GM13977 (cell line): Measurements from ENCODE around the gene ALDH1L1.

Source experiments
- DNase-seq: peaks from one replicate; pipeline ENCODE4 v3.0.0; 2012; ENCODE audit warnings: low spot score
- in situ Hi-C: fragments of 300-500 bp; cut with MboI; formaldehyde crosslinking; loops from one replicate; pipeline ENCODE4 v1.12.0; 2022; ENCODE audit warnings: low sequenced_read_pairs, low pct_unique_long_range_greater_than_20kb, mixed read lengths, inconsistent platforms; ENCODE audit not compliant: unreplicated experiment
- TF ChIP-seq, protein P1 (sequence below): IDR thresholded peaks from 2 replicates; pipeline ENCODE4 v1.5.1; 2012; ENCODE audit warnings: mild to moderate bottlenecking, control low read depth; ENCODE audit not compliant: insufficient read depth; ENCODE audit errors: extremely low read depth, missing control alignments

ALDH1L1 gene

DNA sequence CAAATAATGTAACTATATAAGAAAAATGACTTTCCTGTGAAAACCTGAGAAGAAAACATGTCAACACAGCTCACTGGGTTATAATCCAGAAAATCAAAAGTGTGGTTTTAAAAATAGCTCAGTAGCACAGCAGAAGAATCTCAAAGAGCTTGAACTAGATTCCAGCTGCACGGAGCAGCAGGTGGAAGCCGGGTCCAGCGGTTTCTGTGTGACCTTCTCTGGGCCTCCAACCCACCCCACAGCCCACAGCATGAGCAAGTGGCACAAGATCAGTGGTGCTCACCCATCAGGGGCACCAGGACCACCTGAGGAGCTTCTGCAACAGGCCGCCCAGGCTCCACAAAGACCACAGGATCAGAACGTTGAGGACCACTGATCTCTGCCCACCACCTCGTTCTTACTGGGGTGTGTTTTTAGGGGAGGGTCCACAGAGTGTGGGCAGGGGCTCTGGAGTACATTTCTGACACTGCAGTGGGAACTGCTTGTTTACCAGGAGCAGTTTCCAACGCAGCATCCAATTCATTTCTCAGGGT is 119.7 kb downstream of the ALDH1L1 start:
- no peak for DNase-seq
- in situ Hi-C loops: no loop called here
- TF ChIP-seq, protein P1, sequence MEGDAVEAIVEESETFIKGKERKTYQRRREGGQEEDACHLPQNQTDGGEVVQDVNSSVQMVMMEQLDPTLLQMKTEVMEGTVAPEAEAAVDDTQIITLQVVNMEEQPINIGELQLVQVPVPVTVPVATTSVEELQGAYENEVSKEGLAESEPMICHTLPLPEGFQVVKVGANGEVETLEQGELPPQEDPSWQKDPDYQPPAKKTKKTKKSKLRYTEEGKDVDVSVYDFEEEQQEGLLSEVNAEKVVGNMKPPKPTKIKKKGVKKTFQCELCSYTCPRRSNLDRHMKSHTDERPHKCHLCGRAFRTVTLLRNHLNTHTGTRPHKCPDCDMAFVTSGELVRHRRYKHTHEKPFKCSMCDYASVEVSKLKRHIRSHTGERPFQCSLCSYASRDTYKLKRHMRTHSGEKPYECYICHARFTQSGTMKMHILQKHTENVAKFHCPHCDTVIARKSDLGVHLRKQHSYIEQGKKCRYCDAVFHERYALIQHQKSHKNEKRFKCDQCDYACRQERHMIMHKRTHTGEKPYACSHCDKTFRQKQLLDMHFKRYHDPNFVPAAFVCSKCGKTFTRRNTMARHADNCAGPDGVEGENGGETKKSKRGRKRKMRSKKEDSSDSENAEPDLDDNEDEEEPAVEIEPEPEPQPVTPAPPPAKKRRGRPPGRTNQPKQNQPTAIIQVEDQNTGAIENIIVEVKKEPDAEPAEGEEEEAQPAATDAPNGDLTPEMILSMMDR: no peak

DNA sequence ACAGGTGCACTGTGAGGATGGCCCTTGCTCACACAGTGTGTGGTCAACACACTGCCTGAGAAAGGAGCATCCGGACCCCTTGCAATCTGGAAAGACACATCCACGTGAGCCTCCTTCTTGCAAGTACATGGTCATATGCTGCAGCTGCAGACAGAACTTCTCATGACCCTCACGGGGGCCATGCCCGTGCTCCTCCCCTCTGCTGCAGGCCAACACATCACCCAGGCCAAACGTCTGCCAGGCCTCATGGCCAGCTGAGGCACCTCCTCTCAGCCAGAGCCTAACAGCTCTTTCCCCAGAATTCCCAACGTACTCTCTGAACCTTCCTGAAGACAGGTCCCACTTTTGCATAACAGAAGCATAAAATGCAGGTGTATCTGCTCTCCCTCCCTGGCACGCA is 121.7 kb downstream of the ALDH1L1 start:
- DNase-seq: no peak
- TF ChIP-seq, protein P1: no peak

DNA sequence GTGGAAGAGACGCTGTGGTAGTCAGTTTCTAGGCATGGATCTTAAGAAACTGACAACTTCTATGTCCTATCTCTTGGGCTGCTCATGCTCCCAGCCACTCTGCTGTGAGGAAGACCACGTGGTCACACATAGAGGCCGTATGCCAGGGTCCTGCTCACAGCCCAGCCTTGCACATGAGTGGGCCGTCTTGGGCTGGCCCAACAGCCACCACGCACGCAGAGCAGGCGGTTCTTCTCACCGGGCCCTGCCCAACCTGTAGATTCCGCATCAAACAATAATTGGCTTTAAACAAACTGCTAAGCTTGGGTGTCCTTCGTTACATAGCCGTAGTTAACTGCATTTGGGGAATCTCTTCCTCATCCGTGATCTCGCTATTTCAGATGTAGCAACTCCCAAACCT is 122.5 kb downstream of the ALDH1L1 start:
- in situ Hi-C loops: no loop called here
- DNase-seq: no peak
- TF ChIP-seq, protein P1: no peak

More for the DNA sequence above, 121.7 kb downstream of the ALDH1L1 start:
- in situ Hi-C loops: no loop called here

DNA sequence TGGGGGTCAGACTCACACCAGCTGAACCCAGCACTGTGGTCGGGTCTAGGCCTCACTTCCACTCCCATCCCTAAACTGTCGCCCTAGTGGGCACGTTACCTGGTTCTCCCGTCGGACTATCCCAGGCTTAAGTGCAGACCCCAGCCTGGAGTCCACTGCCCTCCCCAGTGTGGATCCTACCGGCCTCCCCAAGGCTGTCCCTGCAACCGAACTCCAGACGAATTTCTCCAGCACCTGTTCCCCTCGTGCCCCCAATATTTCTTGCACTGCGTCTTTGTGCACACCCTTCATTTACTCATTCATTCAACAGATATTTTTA is 122.9 kb downstream of the ALDH1L1 start:
- in situ Hi-C loops: no loop called here
- DNase-seq: no peak
- TF ChIP-seq, protein P1: no peak

DNA sequence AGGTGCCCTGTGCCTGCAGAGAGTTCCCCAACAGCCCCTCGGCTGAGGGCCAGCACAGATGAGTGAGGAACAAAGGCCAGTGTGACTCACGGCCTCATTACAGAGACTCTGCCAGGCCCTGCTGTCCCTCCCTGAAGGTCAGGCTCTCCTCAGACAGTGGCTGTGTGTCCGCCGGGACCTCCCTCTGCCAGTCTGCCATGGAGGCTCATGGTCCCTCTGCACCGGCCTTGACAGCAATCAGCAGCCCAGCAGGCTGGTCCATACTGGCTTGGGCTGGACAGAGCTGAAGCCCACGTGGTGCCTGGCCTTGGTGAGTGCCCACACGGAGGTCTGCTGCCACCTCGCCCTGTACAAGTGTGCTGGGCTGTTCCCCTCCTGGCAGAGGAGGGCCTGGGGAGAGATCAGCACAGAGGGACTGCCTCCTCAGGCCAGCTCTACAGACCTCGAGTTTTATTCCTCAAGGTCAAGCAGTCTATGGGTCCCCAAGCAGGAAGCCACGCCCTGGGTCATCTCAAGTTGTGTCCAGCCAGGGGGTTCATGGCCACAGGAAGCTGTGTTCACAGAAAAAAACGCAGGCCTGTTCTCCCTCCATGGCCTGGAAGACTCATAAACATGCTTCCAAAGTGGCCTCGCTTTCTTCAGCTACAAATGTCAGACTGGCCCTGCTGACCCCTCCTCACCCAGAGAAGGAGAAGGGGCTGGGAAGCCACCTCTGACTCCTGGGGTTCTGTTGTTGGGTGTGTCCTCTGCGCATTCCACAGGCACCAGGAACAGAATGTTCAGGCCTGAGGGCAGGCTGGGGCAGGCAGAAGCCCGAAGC is 123.5 kb downstream of the ALDH1L1 start:
- TF ChIP-seq, protein P1: no peak
- in situ Hi-C loops: no loop called here
- DNase-seq: no peak

DNA sequence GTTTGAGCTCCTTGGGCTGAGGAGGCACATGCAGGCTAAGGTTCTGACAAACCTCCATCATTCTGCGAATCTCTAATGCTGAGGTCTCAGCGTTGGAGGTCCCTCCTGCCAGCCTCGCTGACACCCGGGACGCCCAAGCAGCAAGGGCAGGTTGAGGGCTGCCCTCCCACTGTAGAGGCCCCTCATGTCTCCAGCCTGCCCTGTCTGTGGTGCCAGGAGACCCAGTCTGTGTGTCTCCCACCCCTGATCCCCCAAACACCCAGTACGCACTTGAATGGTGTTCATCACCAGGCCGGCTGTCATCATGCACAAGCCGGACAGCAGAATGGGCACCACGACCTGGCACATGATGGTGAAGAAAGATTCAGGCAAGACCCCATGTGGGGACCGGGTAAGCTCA is 124.3 kb downstream of the ALDH1L1 start:
- TF ChIP-seq, protein P1: no peak
- no peak for DNase-seq
- in situ Hi-C loops: no loop called here

DNA sequence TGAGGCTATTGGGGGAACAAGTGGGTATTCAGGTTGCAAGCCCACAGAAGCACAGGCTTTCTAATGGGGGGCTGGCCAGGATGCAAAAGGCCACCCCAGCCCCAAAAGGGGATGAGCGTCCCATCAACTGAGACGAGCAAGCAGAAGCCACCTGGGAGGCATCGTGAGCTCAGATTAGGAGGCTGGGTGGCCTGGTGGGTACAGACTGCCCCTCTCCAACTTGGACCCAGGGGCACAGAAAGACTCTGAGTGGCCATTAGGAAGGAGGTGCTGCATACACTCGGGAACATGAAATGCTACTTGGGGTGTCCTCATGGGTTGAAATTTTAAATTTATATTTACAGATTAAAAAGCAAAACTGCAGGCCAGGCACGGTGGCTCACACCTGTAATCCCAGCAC is 125.5 kb downstream of the ALDH1L1 start:
- in situ Hi-C loops: no loop called here
- DNase-seq: no peak

More for the DNA sequence above, 125.5 kb downstream of the ALDH1L1 start:
- TF ChIP-seq, protein P1: no peak
